Colonic mucosa (tissue), 4 donors: Measurements from ENCODE around the gene NCK2. TPM values are rescaled to one million over a fixed set of nuclear protein-coding genes. Genes with fewer than 3 reads are reported as not detected.

Experiments used
- DNase-seq: peaks from one replicate; pipeline ENCODE4 v3.0.0-alpha.2; 2020
- H3K27ac ChIP-seq: fragments of 200-600 bp; one replicate; pipeline ENCODE4 v1.8.0; 2021
- H3K27me3 ChIP-seq: fragments of 200-600 bp; one replicate; pipeline ENCODE4 v1.8.0; 2021
- H3K36me3 ChIP-seq: fragments of 200-600 bp; one replicate; pipeline ENCODE4 v1.8.0; 2021
- H3K4me1 ChIP-seq: fragments of 200-600 bp; one replicate; pipeline ENCODE4 v1.8.0; 2021; ENCODE audit warnings: mild to moderate bottlenecking
- H3K4me3 ChIP-seq: fragments of 200-600 bp; one replicate; pipeline ENCODE4 v1.8.0; 2021
- H3K9ac ChIP-seq, 2 donors: one replicate each; pipeline ENCODE4 v1.7.0; 2013; ENCODE audit warnings: control low read depth in 2 of 2, low read depth in 2 of 2, low read length in 2 of 2
- H3K9me3 ChIP-seq: fragments of 200-600 bp; one replicate; pipeline ENCODE4 v1.8.0; 2021
- CTCF ChIP-seq: fragments of 200-600 bp; IDR thresholded peaks from one replicate; pipeline ENCODE4 v1.8.0; 2022; ENCODE audit warnings: antibody characterized with exemption, mild to moderate bottlenecking
- intact Hi-C: fragments of 100-400 bp; cut with DNase I; formaldehyde crosslinking; loops from one replicate; pipeline ENCODE4 v1.14.1; 2022
- total RNA-seq, 2 donors: library from RNA; stranded (reverse); fragmentation: NEBNext Ultra II Directional in 1 of 2; extraction: Animal tissue kit (Norgen Biotek cat#: 25700) in 1 of 2; gene quantifications; one replicate each; pipeline ENCODE4 v1.2.1, GENCODE V29; 2021
- donor health status: healthy.
- donor health status: DM: no; HTN: no; CAD: no.
- donor health status: DM: no; HTN: no; CAD: no.

The NCK2 gene
- total RNA-seq, 2 donors from 2014 or later: 51.3 to 67.5 TPM

GRCh38 chr2:105752691-105753358, 8.1 kb downstream of the NCK2 start:
- H3K9ac ChIP-seq: no peak overlapping the region
- no peak for TF ChIP-seq CTCF
- H3K4me3 ChIP-seq: no peak overlapping the region
- H3K9me3 ChIP-seq: no peaks in the 10 kb centered on the region
- H3K27ac ChIP-seq: no peak overlapping the region
- no peaks in the 10 kb centered on the region for H3K4me1 ChIP-seq
- H3K36me3 ChIP-seq: no peaks in the 10 kb centered on the region
- no peaks in the 10 kb centered on the region for H3K27me3 ChIP-seq
- intact Hi-C loops: no loop called here
- no peak for DNase-seq

- no peak for TF ChIP-seq CTCF
- DNase-seq: no peak
- Histone ChIP-seq H3K27me3 (no peaks in the 10 kb centered on the region), H3K27ac (no peak overlapping the region), H3K9ac (no peak overlapping the region), H3K4me3 (no peak overlapping the region), H3K36me3 (no peaks in the 10 kb centered on the region), H3K9me3 (no peaks in the 10 kb centered on the region), H3K4me1 (no peaks in the 10 kb centered on the region)
- intact Hi-C loops: no loop called here
Observed at GRCh38 chr2:105753380-105753779, 8.7 kb downstream of the NCK2 start.

GRCh38 chr2:105754011-105754410, 9.3 kb downstream of the NCK2 start:
- H3K4me1 ChIP-seq: no peaks in the 10 kb centered on the region
- TF ChIP-seq CTCF: no peak
- H3K9me3 ChIP-seq: no peaks in the 10 kb centered on the region
- H3K36me3 ChIP-seq: no peaks in the 10 kb centered on the region
- intact Hi-C loops: no loop called here
- no peaks in the 10 kb centered on the region for H3K27me3 ChIP-seq
- DNase-seq: no peak
- H3K9ac ChIP-seq: no peak overlapping the region
- H3K4me3 ChIP-seq: no peak overlapping the region
- H3K27ac ChIP-seq: no peak overlapping the region

- Histone ChIP-seq H3K4me3 (no peak overlapping the region), H3K27me3 (no peaks in the 10 kb centered on the region), H3K36me3 (no peaks in the 10 kb centered on the region), H3K4me1 (no peaks in the 10 kb centered on the region), H3K9ac (no peak overlapping the region), H3K27ac (no peak overlapping the region), H3K9me3 (no peaks in the 10 kb centered on the region)
- no peak for DNase-seq
- intact Hi-C loops: no loop called here
- no peak for TF ChIP-seq CTCF
Observed at GRCh38 chr2:105754994-105755393, 10.3 kb downstream of the NCK2 start.

GRCh38 chr2:105755895-105756294, 11.2 kb downstream of the NCK2 start:
- H3K4me3 ChIP-seq: no peak overlapping the region
- no peaks in the 10 kb centered on the region for H3K4me1 ChIP-seq
- intact Hi-C loops: no loop called here
- no peak for DNase-seq
- no peak overlapping the region for H3K27ac ChIP-seq
- H3K36me3 ChIP-seq: no peaks in the 10 kb centered on the region
- TF ChIP-seq CTCF: no peak
- no peaks in the 10 kb centered on the region for H3K9me3 ChIP-seq
- H3K27me3 ChIP-seq: no peaks in the 10 kb centered on the region
- no peak overlapping the region for H3K9ac ChIP-seq
